ENCODE results near the gene SPATA31D1.

The SPATA31D1 gene

GRCh38 chr9:82022121-82022520, 33.5 kb downstream of the SPATA31D1 start:
- DNase-seq = no peak

- no peak for DNase-seq
These were observed 36.3 kb downstream of the SPATA31D1 start for GRCh38 chr9:82024908-82025307.

GRCh38 chr9:82031538-82032280, 43.1 kb downstream of the SPATA31D1 start:
- DNase-seq = no peak

DNA sequence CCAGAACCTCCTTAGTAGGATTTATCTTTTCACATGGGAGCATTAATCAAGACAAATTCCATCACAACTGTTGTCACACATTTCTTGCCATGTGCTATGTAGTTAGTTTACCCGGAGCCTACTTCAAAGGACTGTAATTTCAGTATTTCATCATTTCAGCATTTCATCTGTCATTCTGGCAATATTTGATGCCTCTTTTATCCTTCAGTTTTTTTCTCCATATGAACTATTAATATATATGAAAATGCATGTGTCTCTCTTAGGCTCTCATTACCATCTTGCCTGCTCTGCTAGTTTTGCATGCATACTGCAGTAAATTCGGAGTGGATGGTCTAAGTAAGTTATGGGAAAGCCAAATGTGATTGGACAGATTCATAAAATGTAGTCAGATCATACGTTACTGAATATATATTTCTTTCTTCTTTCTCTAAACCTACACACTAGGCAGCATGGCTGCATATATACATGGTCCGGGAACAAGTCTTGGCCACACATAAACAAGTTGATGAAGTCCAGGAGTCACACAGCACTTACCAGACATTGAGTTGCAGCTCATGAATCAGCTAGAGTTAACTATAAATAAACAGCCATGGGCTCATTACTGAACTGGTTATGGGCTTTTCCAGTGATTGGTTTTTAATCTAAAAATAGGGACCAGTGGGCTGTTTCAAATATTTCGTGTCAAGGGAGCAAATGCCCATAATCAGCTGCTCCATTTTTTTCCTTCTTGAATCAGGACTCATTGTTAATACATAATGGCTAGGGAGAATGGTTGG, 46.6 kb downstream of the SPATA31D1 start:
- DNase-seq = no peak

DNA sequence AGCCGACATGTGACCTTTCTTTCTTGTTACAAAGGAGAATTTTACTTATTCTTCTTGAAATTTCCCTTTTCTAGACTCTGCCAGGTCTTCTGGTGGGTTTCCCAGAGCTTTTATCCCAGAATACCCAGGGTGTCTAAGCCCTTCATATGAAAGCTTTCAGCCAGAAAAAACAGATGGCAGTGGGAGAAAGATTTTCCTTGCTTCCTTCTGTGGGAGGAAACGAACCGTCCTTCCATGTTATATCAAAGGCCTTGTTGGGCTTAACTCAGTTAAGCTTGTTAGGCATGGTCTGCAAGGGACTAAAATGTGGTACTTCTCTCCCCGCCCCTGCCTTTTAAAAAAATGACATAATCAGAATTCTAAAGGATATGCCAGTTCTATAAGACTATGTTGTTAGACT, 47.5 kb downstream of the SPATA31D1 start:
- no peak for DNase-seq

- no peak for DNase-seq
These were observed 48.6 kb downstream of the SPATA31D1 start for GRCh38 chr9:82037126-82037525.

DNA sequence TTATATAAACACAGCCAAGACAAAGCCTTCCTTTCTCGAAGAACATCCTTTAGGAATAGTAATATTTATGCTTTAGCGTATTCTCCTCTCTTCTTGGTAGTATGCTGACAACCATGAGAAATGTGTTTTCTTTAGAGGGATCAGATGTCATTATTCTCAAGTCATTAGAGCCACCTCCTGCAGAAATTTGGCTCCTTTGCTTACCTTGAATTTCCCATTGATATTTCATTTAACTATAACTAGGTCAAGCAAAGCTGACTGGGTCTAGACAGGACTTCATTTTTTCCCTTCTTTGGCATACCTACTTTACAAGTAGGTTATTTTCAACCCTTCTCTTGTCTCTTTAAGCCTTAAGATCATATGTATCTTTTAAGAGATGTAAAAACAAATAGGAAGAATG, 50.3 kb downstream of the SPATA31D1 start:
- no peak for DNase-seq
